ENCODE data around the gene CCNDBP1.
A peak's percentile ranks its signal among the peaks of the same experiment; 100 is the strongest.
"Not testable (repeated sequence)": the region's sequence is repeated elsewhere in the genome, so short reads cannot be mapped to it uniquely, and the experiment has no call there.

Gene CCNDBP1, protein sequence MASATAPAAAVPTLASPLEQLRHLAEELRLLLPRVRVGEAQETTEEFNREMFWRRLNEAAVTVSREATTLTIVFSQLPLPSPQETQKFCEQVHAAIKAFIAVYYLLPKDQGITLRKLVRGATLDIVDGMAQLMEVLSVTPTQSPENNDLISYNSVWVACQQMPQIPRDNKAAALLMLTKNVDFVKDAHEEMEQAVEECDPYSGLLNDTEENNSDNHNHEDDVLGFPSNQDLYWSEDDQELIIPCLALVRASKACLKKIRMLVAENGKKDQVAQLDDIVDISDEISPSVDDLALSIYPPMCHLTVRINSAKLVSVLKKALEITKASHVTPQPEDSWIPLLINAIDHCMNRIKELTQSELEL

DNA sequence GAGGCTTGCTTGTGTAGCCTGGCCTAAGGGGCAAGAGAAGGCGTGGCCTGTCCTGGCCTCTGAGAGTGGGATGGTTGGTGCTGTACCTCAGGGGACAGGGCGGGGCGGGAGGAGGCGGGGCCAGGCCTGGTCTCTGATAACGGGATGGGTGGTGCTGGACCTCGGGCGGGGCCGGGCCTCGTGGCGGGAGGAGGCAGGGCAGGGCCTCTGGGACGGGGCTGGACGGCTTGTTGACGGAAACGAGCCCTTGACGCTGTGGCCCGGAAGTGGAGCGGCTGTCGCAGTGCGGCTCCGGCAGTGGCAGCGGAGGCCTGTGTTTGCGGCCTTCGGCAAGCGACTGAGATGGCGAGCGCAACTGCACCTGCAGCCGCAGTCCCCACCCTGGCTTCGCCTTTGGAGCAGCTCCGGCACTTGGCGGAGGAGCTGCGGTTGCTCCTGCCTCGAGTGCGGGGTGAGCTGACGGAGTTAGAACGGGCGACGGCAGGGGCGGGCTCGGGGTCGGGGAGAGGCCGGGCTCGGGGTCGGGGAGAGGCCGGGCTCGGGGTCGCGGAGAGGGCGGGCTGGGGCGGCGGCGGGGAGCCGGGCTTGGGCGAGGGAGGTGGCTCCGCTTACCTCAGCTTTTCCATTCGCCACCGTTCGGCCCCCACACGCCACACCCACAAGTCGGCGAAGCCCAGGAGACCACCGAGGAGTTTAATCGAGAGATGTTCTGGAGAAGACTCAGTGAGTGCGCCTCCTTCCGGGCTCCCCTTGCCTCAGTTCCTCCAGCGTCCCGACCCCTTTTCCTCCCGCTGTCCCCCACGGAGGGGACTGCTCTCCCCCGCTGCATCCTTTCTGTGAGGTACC is at the start of gene CCNDBP1:
TSS of gene CCNDBP1 (plus strand) at position 247 of the 846 bp plus-strand sequence. CDS start at position 343, 96 bp downstream.
- peak; percentile 92 to 93 for DNase-seq

- DNase-seq: no peak
Measured at GRCh38 chr15:43143203-43143941, 41.8 kb upstream of the CCNDBP1 start.

- no peak for DNase-seq
Measured at GRCh38 chr15:43144512-43144911, 40.7 kb upstream of the CCNDBP1 start.

- no peak for DNase-seq
Measured at GRCh38 chr15:43146184-43146583, 39.0 kb upstream of the CCNDBP1 start.

GRCh38 chr15:43150191-43150929 is 34.8 kb upstream of the CCNDBP1 start:
- DNase-seq: no peak

DNA sequence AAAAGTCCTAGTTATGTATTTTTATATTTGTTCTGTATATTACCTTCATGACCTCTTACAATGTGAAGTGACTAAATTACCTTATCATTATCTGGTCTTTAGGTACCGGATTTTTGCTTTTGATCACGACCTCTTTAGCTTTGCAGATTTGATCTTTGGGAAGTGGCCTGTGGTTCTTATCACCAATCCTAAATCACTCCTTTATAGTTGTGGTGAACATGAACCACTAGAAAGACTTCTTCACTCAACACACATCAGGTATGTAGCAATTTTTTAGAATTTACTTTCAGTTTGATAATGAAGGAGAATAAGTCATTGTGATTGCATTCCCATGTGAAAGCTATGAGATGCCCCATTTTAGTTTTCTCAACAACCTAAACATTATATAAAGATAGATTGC is 33.5 kb upstream of the CCNDBP1 start:
- DNase-seq: peak in 1 of 2 donors; percentile 66

- no peak for DNase-seq
Measured at GRCh38 chr15:43153269-43153668, 31.9 kb upstream of the CCNDBP1 start.

DNA sequence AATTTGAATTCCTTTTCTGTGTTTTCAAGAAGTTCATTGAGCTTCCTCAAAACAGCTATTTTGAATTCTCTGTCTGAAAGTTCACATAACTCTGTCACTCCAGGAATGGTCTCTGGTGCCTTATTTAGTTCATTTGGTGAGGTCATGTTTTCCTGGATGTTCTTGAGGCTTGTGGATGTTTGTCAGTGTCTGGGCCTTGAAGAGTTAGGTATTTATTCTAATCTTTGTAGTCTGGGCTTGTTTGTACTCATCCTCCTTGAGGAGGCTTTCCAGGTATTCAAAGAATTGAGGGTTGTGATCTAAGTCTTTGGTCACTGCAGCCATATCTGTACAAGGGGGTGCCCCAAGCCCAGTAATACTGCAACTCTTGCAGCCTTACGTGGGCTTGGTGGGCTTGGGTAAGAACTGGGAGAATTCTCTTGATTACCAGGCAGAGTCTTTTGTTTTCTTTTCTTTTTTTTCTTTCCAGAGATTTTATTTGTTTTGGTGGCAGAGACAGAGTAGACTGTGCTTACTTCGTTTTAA is 19.3 kb upstream of the CCNDBP1 start:
- DNase-seq: no peak

DNA sequence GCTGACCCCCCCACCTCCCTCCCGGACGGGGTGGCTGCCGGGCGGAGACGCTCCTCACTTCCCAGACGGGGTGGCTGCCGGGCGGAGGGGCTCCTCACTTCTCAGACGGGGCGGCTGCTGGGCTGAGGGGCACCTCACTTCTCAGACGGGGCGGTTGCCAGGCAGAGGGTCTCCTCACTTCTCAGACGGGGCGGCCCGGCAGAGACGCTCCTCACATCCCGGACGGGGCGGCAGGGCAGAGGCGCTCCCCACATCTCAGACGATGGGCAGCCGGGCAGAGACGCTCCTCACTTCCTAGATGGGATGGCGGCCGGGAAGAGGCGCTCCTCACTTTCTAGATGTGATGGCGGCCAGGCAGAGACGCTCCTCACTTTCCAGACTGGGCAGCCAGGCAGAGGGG is 17.9 kb upstream of the CCNDBP1 start:
- DNase-seq: not testable (repeated sequence)

- DNase-seq: no peak
Measured at GRCh38 chr15:43168192-43169107, 16.8 kb upstream of the CCNDBP1 start.

GRCh38 chr15:43169888-43170287 is 15.3 kb upstream of the CCNDBP1 start:
- DNase-seq: no peak

- DNase-seq: not testable (repeated sequence)
Measured at GRCh38 chr15:43175656-43176309, 9.4 kb upstream of the CCNDBP1 start.

GRCh38 chr15:43177147-43177546 is 8.1 kb upstream of the CCNDBP1 start:
- not testable (repeated sequence) for DNase-seq

DNA sequence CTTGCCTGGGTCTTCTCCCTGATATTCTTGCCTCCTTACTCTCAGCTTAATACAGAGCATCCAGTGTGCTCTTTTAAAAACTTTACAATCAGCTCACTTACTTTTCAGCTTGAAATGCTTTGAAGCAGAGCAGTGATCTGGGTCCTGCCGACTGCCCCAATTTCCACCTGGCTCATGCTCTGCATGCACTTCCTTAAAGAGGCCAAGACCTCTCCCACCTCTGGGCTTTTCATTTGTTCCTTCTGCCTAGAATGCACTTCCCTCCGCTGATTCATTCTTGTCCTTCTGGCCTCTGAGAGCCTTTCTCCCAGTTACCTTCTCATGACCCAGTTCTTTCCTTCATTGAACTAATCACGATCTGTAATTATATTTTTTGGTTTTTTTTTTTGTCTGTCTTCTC is 1.9 kb upstream of the CCNDBP1 start:
- DNase-seq: no peak

- DNase-seq: peak in 1 of 2 donors; percentile 16
Measured at GRCh38 chr15:43184407-43185124, 637 bp upstream of the CCNDBP1 start.

DNA sequence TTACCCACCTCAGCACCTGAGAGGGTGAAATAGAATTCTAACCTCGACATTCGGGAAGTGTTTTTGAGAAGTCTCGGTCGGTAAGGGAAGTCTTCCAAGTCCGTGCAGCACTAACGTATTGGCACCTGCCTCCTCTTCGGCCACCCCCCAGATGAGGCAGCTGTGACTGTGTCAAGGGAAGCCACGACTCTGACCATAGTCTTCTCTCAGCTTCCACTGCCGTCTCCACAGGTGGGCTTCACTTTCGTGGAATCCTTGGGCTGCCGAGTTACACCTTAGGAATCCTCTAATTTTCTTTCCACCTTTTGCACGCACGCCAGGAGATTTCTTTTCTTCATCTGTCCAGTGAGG is 775 bp downstream of the CCNDBP1 start:
- no peak for DNase-seq

GRCh38 chr15:43187544-43188155 is 2.4 kb downstream of the CCNDBP1 start:
- DNase-seq: peak in 1 of 2 donors; percentile 69

GRCh38 chr15:43189296-43189695 is 4.1 kb downstream of the CCNDBP1 start:
- DNase-seq: no peak

DNA sequence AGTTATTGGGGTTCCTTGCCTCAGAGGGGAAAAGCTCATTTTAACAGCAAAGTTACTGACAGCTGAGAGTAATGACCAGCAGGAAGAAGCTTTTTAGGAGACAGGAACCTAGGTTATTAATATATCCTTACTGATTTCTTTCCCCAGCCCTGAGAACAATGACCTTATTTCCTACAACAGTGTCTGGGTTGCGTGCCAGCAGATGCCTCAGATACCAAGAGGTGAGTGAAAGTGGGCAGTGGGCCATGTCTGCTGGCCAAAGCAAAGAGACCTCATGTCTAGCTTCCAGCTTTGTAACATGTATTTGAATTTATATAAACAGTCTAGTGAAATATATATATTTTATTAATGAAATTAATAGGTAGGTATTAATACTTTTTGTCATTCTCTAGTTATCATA is 5.0 kb downstream of the CCNDBP1 start:
- no peak for DNase-seq

Data from CD4-positive, alpha-beta T cell treated with Interferon alpha-2 for 1 hour (primary cell).